NB4 (cell line): ENCODE data around the gene DBH.
A peak's percentile ranks its signal among the peaks of the same experiment; 100 is the strongest.

ENCODE experiments used
- DNase-seq: peaks from one replicate; pipeline ENCODE4 v3.0.0; 2010; ENCODE audit warnings: low read depth
- H3K4me3 ChIP-seq: one replicate; pipeline ENCODE4 v1.5.1; 2011; ENCODE audit warnings: mild to moderate bottlenecking, low read depth, low read length, moderate library complexity
- CTCF ChIP-seq: IDR thresholded peaks from one replicate; pipeline ENCODE4 v1.5.1; 2012; ENCODE audit warnings: low read depth, low read length
- MAX ChIP-seq: IDR thresholded peaks from 2 replicates; pipeline ENCODE4 v1.6.1; 2011; ENCODE audit warnings: low read depth, low read length
- MYC ChIP-seq: IDR thresholded peaks from 2 replicates; pipeline ENCODE4 v1.6.1; 2011; ENCODE audit warnings: low read depth, low read length
- POLR2A ChIP-seq: IDR thresholded peaks from 2 replicates; pipeline ENCODE4 v1.6.1; 2011; ENCODE audit warnings: mild to moderate bottlenecking; ENCODE audit not compliant: insufficient read length; ENCODE audit errors: extremely low read depth

Gene DBH

GRCh38 chr9:133591116-133591910 lies 44.9 kb upstream of the DBH start:
- DNase-seq, result no peak

GRCh38 chr9:133591985-133592384 lies 44.2 kb upstream of the DBH start:
- TF ChIP-seq CTCF, result no peak
- TF ChIP-seq MYC, result no peak
- TF ChIP-seq POLR2A, result no peak
- TF ChIP-seq MAX, result no peak
- H3K4me3 ChIP-seq, result no peak overlapping the region
- DNase-seq, result no peak

More at GRCh38 chr9:133591116-133591910, 44.9 kb upstream of the DBH start:
- TF ChIP-seq MAX (no peak), POLR2A (no peak), CTCF (no peak), MYC (no peak)
- H3K4me3 ChIP-seq, result no peak overlapping the region

- no peak for TF ChIP-seq CTCF
- no peak for TF ChIP-seq MAX
- TF ChIP-seq POLR2A, result no peak
- TF ChIP-seq MYC, result no peak
- H3K4me3 ChIP-seq, result no peak overlapping the region
- DNase-seq, result peak; percentile 23
These were observed 43.3 kb upstream of the DBH start for GRCh38 chr9:133592731-133593409.

- no peak overlapping the region for H3K4me3 ChIP-seq
- no peak for TF ChIP-seq MYC
- TF ChIP-seq MAX, result no peak
- TF ChIP-seq CTCF, result no peak
- no peak for TF ChIP-seq POLR2A
- DNase-seq, result no peak
These were observed 42.4 kb upstream of the DBH start for GRCh38 chr9:133593587-133594253.

GRCh38 chr9:133594310-133594709 lies 41.9 kb upstream of the DBH start:
- TF ChIP-seq CTCF (peak; percentile 1), MAX (no peak)
- DNase-seq, result no peak
- H3K4me3 ChIP-seq, result no peak overlapping the region
